CD4-positive, CD25-positive, alpha-beta regulatory T cell (primary cell): ENCODE measurements around the gene GLYR1. TPM values are rescaled to one million over a fixed set of nuclear protein-coding genes. Genes with fewer than 3 reads are reported as not detected.
A peak's percentile ranks its signal among the peaks of the same experiment; 100 is the strongest.

ENCODE experiments used
- ATAC-seq, 2 donors: fragments of 150-1000 bp; cut with Tn5 transposase; one replicate each; pipeline ENCODE4 v1.10.0; 2021; ENCODE audit warnings: low read depth in 2 of 2, moderate number of reproducible peaks in 2 of 2, moderate library complexity in 1 of 2
- DNase-seq, 3 donors: peaks; one replicate each; pipeline versions ENCODE4 v3.0.0 to v3.0.0-alpha.2; 2012 to 2022; ENCODE audit warnings: mixed read lengths in 1 of 3
- H3K27ac ChIP-seq: one replicate; pipeline ENCODE4 v1.7.0; 2013; ENCODE audit warnings: mild to moderate bottlenecking, low read length; ENCODE audit not compliant: insufficient read depth, poor library complexity, severe bottlenecking
- H3K27me3 ChIP-seq: one replicate; pipeline ENCODE4 v1.7.0; 2013; ENCODE audit warnings: low read length; ENCODE audit not compliant: control insufficient read depth, insufficient read depth
- H3K36me3 ChIP-seq: one replicate; pipeline ENCODE4 v1.7.0; 2013; ENCODE audit warnings: mild to moderate bottlenecking, low read length, moderate library complexity; ENCODE audit not compliant: control insufficient read depth, insufficient read depth
- H3K4me1 ChIP-seq: 2 replicates; pipeline ENCODE4 v1.7.0; 2013; ENCODE audit warnings: mild to moderate bottlenecking, low read length; ENCODE audit not compliant: insufficient read depth, control insufficient read depth, poor library complexity, severe bottlenecking
- H3K4me3 ChIP-seq: one replicate; pipeline ENCODE4 v1.7.0; 2013; ENCODE audit warnings: low read depth, mild to moderate bottlenecking, low read length, moderate library complexity
- H3K9me3 ChIP-seq, 2 experiments: 1 replicate in 1 of 2; 2 replicates in 1 of 2; pipeline ENCODE4 v1.7.0; 2013; ENCODE audit warnings: low read length in 2 of 2, mild to moderate bottlenecking in 1 of 2, moderate library complexity in 1 of 2; ENCODE audit not compliant: control insufficient read depth in 2 of 2
- H3K27ac Mint-ChIP-seq, 3 donors: one replicate each; pipeline ENCODE4 v1.8.0; 2020 to 2022; ENCODE audit warnings: mild to moderate bottlenecking in 3 of 3, mixed read lengths in 3 of 3, moderate library complexity in 2 of 3
- H3K27me3 Mint-ChIP-seq: one replicate; pipeline ENCODE4 v1.8.0; 2022; ENCODE audit warnings: mild to moderate bottlenecking, mixed read lengths
- H3K36me3 Mint-ChIP-seq: one replicate; pipeline ENCODE4 v1.8.0; 2020; ENCODE audit warnings: mixed read lengths
- H3K4me1 Mint-ChIP-seq, 4 donors: one replicate each; pipeline ENCODE4 v1.8.0; 2020 to 2022; ENCODE audit warnings: mixed read lengths in 4 of 4, mild to moderate bottlenecking in 1 of 4
- H3K4me3 Mint-ChIP-seq, 4 donors: one replicate each; pipeline ENCODE4 v1.8.0; 2020 to 2022; ENCODE audit warnings: mild to moderate bottlenecking in 4 of 4, mixed read lengths in 4 of 4, moderate library complexity in 3 of 4
- H3K9me3 Mint-ChIP-seq, 7 donors: one replicate each; pipeline ENCODE4 v1.8.0; 2020 to 2022; ENCODE audit warnings: mixed read lengths in 7 of 7, mild to moderate bottlenecking in 3 of 7, moderate library complexity in 2 of 7
- polyA plus RNA-seq, 4 donors: library from polyadenylated mRNA; unstranded; fragments of 300-500 nt; fragmentation: Illumina TruSeq; gene quantifications; one replicate each; pipeline ENCODE4 v1.2.3, GENCODE V29; 2021
- total RNA-seq: library from RNA; stranded (reverse); gene quantifications from one replicate; pipeline ENCODE4 v1.2.3, GENCODE V29; 2022

Gene GLYR1
- total and polyA plus RNA-seq, 5 donors from 2014 or later = 29.4 to 114 (median 35.7) TPM

DNA sequence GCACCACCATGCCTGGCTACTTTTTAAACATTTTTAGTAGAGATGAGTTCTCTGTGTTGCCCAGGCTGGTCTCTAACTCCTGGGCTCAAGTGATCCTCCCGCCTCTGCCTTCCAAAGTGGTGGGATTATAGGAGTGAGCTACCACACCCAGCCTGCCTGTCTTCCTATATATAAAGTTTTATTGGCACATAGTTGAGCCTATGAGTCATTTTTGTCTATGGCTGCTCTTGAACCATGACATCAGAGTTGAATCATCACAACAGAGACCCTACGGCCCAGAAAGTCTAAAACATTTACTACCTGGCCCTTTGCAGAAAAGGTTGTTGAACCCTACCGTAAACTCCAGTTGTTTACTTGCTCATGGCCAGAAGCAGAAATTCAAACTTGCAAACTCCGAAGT lies 66.9 kb downstream of the GLYR1 start:
- no peaks in the 10 kb centered on the region for H3K4me1 Mint-ChIP-seq
- H3K36me3 Mint-ChIP-seq = no peaks in the 10 kb centered on the region
- no peaks in the 10 kb centered on the region for H3K9me3 Mint-ChIP-seq
- Histone ChIP-seq H3K4me3 (no peak overlapping the region), H3K9me3 (no peaks in the 10 kb centered on the region), H3K27me3 (no peaks in the 10 kb centered on the region), H3K27ac (no peak overlapping the region), H3K4me1 (no peaks in the 10 kb centered on the region), H3K36me3 (no peaks in the 10 kb centered on the region)
- no peak for ATAC-seq
- H3K4me3 Mint-ChIP-seq = no peak overlapping the region
- no peak overlapping the region for H3K27ac Mint-ChIP-seq
- no peak for DNase-seq
- H3K27me3 Mint-ChIP-seq = peaks cover 5% of the 10 kb centered on the region

DNA sequence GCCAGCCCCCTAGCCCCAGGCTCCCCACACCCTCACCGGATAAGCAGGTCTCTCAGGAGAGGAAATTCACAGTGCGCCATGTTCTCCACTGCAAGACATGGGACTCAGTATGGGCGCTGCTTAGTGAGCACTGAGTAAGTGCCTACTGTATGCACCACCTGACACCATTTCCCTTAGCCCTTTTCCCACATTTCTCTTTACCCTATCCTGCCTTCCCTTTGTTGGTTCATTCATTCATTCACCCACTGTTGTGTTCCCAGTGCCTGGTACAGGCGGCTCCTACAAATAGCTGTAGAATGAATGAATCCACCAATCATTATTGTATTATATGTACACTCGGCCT lies 69.1 kb downstream of the GLYR1 start:
- H3K4me1 ChIP-seq = no peaks in the 10 kb centered on the region
- Mint-ChIP-seq H3K27ac (no peak overlapping the region), H3K9me3 (no peaks in the 10 kb centered on the region), H3K36me3 (no peaks in the 10 kb centered on the region), H3K4me3 (peak overlapping the region in 1 of 4 donors; percentile 12), H3K4me1 (peaks cover 0 to 3% (median 1%) of the 10 kb centered on the region in 4 donors), H3K27me3 (peaks cover 5% of the 10 kb centered on the region)
- no peaks in the 10 kb centered on the region for H3K27me3 ChIP-seq
- H3K9me3 ChIP-seq = no peaks in the 10 kb centered on the region
- no peak for DNase-seq
- no peaks in the 10 kb centered on the region for H3K36me3 ChIP-seq
- no peak for ATAC-seq
- no peak overlapping the region for H3K27ac ChIP-seq
- no peak overlapping the region for H3K4me3 ChIP-seq

DNA sequence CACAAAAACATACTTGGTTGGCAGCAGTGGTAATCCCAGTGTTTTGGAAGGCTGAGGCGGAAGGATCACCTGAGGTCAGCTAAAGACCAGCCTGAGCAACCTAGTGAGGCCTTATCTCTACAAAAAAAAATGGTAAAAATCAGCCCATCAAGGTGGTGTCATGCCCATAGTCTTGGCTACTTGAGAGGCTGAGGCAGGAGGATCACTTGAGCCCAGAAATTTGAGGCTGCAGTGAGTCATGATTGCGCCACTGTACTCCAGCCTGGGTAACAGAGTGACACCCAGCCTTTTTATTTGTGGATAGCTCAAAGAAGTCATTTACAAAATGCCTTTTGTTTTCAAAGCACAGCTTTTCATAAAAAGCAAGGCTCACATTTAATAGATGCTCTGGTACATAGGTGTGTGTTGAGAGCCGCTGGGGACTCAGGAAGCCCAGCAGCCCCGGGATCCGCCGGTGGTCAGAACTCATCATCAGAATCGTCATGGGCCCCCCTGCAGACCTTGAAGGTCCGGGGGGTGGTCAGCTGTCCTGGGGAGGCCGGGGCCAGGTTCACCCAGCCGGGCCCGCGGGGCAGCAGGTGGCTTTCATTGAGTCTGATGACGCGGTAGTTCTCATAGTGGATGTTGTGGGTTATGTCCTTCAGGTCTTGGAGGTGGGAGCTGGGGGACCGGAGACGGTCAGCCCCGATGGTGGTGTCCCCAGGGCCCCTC lies 69.6 kb downstream of the GLYR1 start:
- Histone ChIP-seq H3K9me3 (no peaks in the 10 kb centered on the region), H3K4me1 (no peaks in the 10 kb centered on the region), H3K4me3 (no peak overlapping the region), H3K36me3 (no peaks in the 10 kb centered on the region), H3K27me3 (no peaks in the 10 kb centered on the region), H3K27ac (no peak overlapping the region)
- no peaks in the 10 kb centered on the region for H3K9me3 Mint-ChIP-seq
- H3K27ac Mint-ChIP-seq = no peak overlapping the region
- peaks cover 0 to 3% (median 1%) of the 10 kb centered on the region in 4 donors for H3K4me1 Mint-ChIP-seq
- DNase-seq (no peak), ATAC-seq (no peak)
- H3K4me3 Mint-ChIP-seq = peak overlapping the region in 1 of 4 donors; percentile 12
- no peaks in the 10 kb centered on the region for H3K36me3 Mint-ChIP-seq
- peaks cover 5% of the 10 kb centered on the region for H3K27me3 Mint-ChIP-seq

DNA sequence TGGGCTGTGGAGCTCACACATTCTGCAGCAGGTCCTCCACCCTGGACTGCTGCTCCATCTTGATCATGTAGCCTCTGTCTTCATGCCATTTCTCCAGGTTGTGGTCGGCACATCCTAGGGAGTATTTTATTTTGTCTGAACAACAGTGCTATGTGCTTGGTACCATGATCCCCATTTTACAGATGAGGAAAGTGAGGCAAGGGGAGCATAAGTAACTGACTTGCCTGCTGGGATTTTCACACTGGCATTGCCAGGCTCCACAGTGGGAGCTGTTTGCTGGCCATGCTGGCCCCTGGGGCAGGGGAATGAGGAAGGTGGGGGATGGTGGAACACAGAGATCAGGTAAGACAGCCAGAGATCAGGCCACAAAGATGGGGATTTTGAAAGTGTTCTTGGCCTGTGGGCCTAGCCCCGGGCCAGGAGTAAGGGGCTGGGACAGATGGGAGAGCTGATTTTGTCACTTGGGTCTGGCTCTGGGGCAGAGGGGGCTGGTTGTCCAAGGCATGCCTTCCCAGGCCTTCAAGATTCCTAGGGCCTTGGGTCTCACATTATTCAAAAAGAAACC lies 70.9 kb downstream of the GLYR1 start:
- H3K4me1 Mint-ChIP-seq = peaks cover 0 to 3% (median 1%) of the 10 kb centered on the region in 4 donors
- H3K4me1 ChIP-seq = no peaks in the 10 kb centered on the region
- H3K27ac Mint-ChIP-seq = no peak overlapping the region

DNA sequence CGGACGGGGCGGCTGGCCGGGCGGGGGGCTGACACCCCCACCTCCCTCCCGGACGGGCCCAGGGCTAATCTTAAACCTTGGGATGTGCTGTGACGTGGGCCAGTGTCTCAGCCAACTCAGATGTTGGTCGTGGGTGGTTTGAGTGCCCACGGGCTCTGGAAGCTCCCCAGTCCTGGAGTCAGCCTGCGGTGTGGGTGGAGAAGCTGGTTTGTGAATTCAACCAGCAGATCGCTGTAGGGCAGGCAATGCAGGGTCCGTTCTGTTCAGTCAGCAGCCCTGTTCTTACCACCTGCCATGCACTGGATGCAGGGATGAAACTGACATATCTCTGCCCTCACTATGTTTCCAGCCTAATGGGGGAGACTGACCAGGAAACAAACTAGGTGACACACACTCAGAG lies 72.1 kb downstream of the GLYR1 start:
- Mint-ChIP-seq H3K4me3 (no peak overlapping the region), H3K27me3 (peaks cover under 1% of the 10 kb centered on the region), H3K27ac (no peak overlapping the region), H3K36me3 (no peaks in the 10 kb centered on the region), H3K4me1 (peaks cover 0 to 3% (median 1%) of the 10 kb centered on the region in 4 donors), H3K9me3 (no peaks in the 10 kb centered on the region)
- ATAC-seq = no peak
- Histone ChIP-seq H3K4me1 (no peaks in the 10 kb centered on the region), H3K36me3 (no peaks in the 10 kb centered on the region), H3K27me3 (no peaks in the 10 kb centered on the region), H3K4me3 (no peak overlapping the region), H3K9me3 (no peaks in the 10 kb centered on the region), H3K27ac (no peak overlapping the region)
- DNase-seq = no peak

More for the DNA sequence above, 70.9 kb downstream of the GLYR1 start:
- Histone ChIP-seq H3K9me3 (no peaks in the 10 kb centered on the region), H3K36me3 (no peaks in the 10 kb centered on the region), H3K4me3 (no peak overlapping the region), H3K27ac (no peak overlapping the region), H3K27me3 (no peaks in the 10 kb centered on the region)
- Mint-ChIP-seq H3K36me3 (no peaks in the 10 kb centered on the region), H3K9me3 (no peaks in the 10 kb centered on the region), H3K27me3 (peaks cover 5% of the 10 kb centered on the region), H3K4me3 (no peak overlapping the region)
- ATAC-seq = no peak
- no peak for DNase-seq

DNA sequence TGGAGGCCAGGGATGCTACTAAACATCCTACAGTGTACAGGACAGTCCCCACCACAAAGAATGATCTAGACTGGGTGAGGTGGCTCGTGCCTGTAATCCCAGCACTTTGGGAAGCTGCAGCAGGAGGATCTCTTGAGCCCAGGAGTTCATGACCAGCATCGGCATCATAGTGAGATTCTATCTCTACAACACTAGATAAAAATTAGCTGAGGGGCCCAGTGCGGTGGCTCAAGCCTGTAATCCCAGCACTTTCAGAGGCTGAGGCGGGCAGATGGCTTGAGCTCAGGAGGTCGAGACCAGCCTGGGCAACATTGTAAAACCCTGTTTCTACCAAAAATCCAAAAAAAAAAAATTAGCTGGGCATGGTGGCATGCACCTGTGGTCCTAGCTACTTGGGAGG lies 74.7 kb downstream of the GLYR1 start:
- no peak overlapping the region for H3K4me3 Mint-ChIP-seq
- Histone ChIP-seq H3K27ac (no peak overlapping the region), H3K9me3 (no peaks in the 10 kb centered on the region), H3K27me3 (no peaks in the 10 kb centered on the region), H3K4me1 (peaks cover 14% of the 10 kb centered on the region), H3K36me3 (no peaks in the 10 kb centered on the region), H3K4me3 (no peak overlapping the region)
- no peak overlapping the region for H3K27ac Mint-ChIP-seq
- no peaks in the 10 kb centered on the region for H3K27me3 Mint-ChIP-seq
- no peaks in the 10 kb centered on the region for H3K9me3 Mint-ChIP-seq
- ATAC-seq = no peak
- H3K4me1 Mint-ChIP-seq = peaks cover 10 to 24% (median 14%) of the 10 kb centered on the region in 4 donors
- H3K36me3 Mint-ChIP-seq = no peaks in the 10 kb centered on the region
- DNase-seq = no peak

DNA sequence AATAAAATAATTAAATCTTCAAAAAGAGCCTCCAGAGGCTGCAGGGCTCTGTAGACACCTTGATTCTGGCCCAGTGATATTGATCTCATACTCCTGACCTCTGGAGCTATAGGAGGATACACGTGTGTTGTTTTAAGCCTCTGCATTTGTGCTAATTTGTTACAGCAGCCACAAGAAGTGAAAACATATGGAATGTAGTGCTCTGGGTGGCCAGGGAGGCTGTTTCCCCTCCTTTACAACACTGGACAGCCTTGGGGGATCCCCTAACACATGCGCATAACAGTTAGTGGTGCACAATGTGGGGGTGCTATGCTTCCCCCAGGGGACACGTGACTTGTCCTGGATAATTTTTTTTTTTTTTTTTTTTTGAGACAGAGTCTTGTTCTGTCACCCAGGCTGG lies 75.4 kb downstream of the GLYR1 start:
- H3K27me3 ChIP-seq = no peaks in the 10 kb centered on the region
- peaks cover 19% of the 10 kb centered on the region for H3K4me1 ChIP-seq
- Mint-ChIP-seq H3K4me1 (peaks cover 10 to 27% (median 16%) of the 10 kb centered on the region in 4 donors), H3K27ac (no peak overlapping the region), H3K27me3 (no peaks in the 10 kb centered on the region), H3K9me3 (no peaks in the 10 kb centered on the region), H3K4me3 (peak overlapping the region in 1 of 4 donors; percentile 54), H3K36me3 (no peaks in the 10 kb centered on the region)
- H3K4me3 ChIP-seq = no peak overlapping the region
- DNase-seq (no peak), ATAC-seq (no peak)
- no peaks in the 10 kb centered on the region for H3K36me3 ChIP-seq
- H3K27ac ChIP-seq = no peak overlapping the region
- no peaks in the 10 kb centered on the region for H3K9me3 ChIP-seq

DNA sequence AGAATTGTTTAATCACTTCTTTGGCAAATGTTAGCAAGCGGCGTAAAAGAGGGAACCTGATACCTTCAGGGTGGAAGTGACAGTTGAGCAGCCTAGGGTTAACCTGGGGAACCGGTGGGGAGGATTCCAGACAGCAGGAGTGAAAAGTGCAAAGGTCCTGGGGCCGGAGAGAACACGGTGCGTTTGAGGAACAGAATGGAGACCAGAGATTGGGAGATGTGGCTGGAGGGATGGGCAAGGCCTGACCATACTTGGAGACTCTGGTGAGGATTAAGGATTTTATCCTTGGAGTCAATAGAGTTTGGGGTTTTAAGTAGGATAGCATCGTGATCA lies 77.8 kb downstream of the GLYR1 start:
- ATAC-seq (no peak), DNase-seq (no peak)
- no peaks in the 10 kb centered on the region for H3K27me3 ChIP-seq
- H3K27ac ChIP-seq = peak overlapping the region; percentile 5
- Mint-ChIP-seq H3K4me3 (peak overlapping the region; percentile 93 to 98 (median 96)), H3K4me1 (peaks cover 11 to 42% (median 27%) of the 10 kb centered on the region in 4 donors), H3K27me3 (no peaks in the 10 kb centered on the region), H3K27ac (peak overlapping the region; percentile 46 to 95 (median 91)), H3K9me3 (no peaks in the 10 kb centered on the region), H3K36me3 (no peaks in the 10 kb centered on the region)
- H3K4me3 ChIP-seq = peak overlapping the region; percentile 19
- peaks cover 28% of the 10 kb centered on the region for H3K4me1 ChIP-seq
- H3K36me3 ChIP-seq = no peaks in the 10 kb centered on the region
- H3K9me3 ChIP-seq = no peaks in the 10 kb centered on the region
